Ovary (tissue), 9 donors: Measurements from ENCODE around the gene PCDHGC5. TPM values are rescaled to one million over a fixed set of nuclear protein-coding genes. Genes with fewer than 3 reads are reported as not detected.

ENCODE experiments used
- DNase-seq, 5 donors: peaks; one replicate each; pipeline ENCODE4 v3.0.0-alpha.2; 2019 to 2020
- H3K27ac ChIP-seq, 2 donors: fragments of 200-600 bp; one replicate each; pipeline versions ENCODE4 v1.5.1 to v1.8.0; 2019 to 2022
- H3K27me3 ChIP-seq: fragments of 200-600 bp; one replicate; pipeline ENCODE4 v1.8.0; 2022
- H3K36me3 ChIP-seq: fragments of 200-600 bp; sonication (generic); one replicate; pipeline ENCODE4 v1.5.1; 2019
- H3K4me1 ChIP-seq: one replicate; pipeline ENCODE4 v1.8.1; 2013; ENCODE audit warnings: mild to moderate bottlenecking, moderate library complexity; ENCODE audit not compliant: insufficient read depth
- H3K4me3 ChIP-seq: fragments of 200-600 bp; sonication (generic); one replicate; pipeline ENCODE4 v1.5.1; 2017
- H3K9me3 ChIP-seq, 2 donors: fragments of 200-600 bp in 1 of 2; sonication (generic) in 1 of 2; one replicate each; pipeline versions ENCODE4 v1.5.1 to v1.8.1; 2013 to 2019; ENCODE audit warnings: mild to moderate bottlenecking in 1 of 2, moderate library complexity in 1 of 2
- EP300 ChIP-seq: sonication (generic); formaldehyde crosslinking; IDR thresholded peaks from one replicate; pipeline ENCODE4 v1.6.1; 2017; ENCODE audit warnings: antibody characterized with exemption
- POLR2A ChIP-seq: fragments of 450-650 bp; IDR thresholded peaks from one replicate; pipeline ENCODE4 v1.6.1; 2017; ENCODE audit warnings: antibody characterized with exemption, mild to moderate bottlenecking, moderate library complexity
- WGBS, 3 donors: extraction: QIAGEN DNeasy Blood & Tissue Kit in 1 of 3; methylation state at CpG; one replicate each; pipeline versions ENCODE4 v1.1.5 to v1.1.7; 2013 to 2017; 5-methylcytosine and 5-hydroxymethylcytosine counted together
- intact Hi-C, 4 donors: fragments of 100-400 bp; cut with DNase I; formaldehyde crosslinking; loops; one replicate each; pipeline versions ENCODE4 v1.11.0 to v1.15.1; 2022 to 2023
- polyA plus RNA-seq, 2 donors: library from polyadenylated mRNA; stranded (reverse); fragments of 200-250 nt in 1 of 2; fragments of 350-450 nt in 1 of 2; fragmentation: Illumina TruSeq in 1 of 2; extraction: RNeasy Lipid Tissue Mini Kit (QIAGEN cat#74804) in 1 of 2; gene quantifications; one replicate each; pipeline ENCODE4 v1.2.3, GENCODE V29; 2013 to 2014
- total RNA-seq, 7 donors: library from RNA; depleted of rRNA in 2 of 7; stranded (reverse); fragments of >200 nt in 2 of 7; fragmentation: NEBNext Ultra II Directional in 3 of 7; extraction: Animal tissue kit (Norgen Biotek cat#: 25700) in 3 of 7; gene quantifications; one replicate each; pipeline versions ENCODE4 v1.1.0 to v1.2.4, GENCODE V29; 2016 to 2023
- TF ChIP-seq, protein P1 (sequence below), 3 donors: fragments of 450-650 bp in 2 of 3; fragments of 200-600 bp in 1 of 3; IDR thresholded peaks; one replicate each; pipeline versions ENCODE4 v1.5.1 to v1.8.0; 2016 to 2022; ENCODE audit warnings: antibody characterized with exemption in 3 of 3, mild to moderate bottlenecking in 1 of 3
- donor health status: DM: no; HTN: no; CAD: no; lungs with moderate emphysema.
- donor health status: DM: no; HTN: no; CAD: no.
- donor health status: Bipolar disorder and iron deficiency.
- donor health status: DM: yes; HTN: yes; CAD: no.
- donor health status: DM: no; HTN: no; CAD: no.
- donor health status: DM: yes; HTN: yes; CAD: no.

Gene PCDHGC5
- total and polyA plus RNA-seq, 9 donors: 0.19 to 3.5 (median 1.8) TPM

DNA sequence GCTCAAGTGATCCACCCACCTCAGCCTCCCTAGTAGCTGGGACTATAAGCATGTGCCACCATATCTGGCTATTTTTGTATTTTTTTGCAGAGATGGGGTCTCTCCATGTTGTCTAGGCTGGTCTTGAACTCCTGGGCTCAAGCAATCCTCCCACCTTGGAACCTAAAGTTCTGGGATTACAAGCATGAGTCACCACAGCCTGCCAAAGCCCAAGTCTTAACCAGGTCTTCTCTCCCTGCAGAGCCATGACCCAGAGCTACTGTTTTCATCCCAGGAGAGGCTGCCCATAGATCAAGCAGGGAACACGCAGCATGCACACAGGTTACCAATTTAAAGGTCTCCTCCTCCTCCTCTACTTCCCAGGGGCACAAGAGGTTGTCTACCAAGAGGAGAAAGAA lies 29.7 kb downstream of the PCDHGC5 start:
- no peak overlapping the region for H3K4me3 ChIP-seq
- TF ChIP-seq EP300 (no peak), POLR2A (no peak)
- TF ChIP-seq, protein P1, sequence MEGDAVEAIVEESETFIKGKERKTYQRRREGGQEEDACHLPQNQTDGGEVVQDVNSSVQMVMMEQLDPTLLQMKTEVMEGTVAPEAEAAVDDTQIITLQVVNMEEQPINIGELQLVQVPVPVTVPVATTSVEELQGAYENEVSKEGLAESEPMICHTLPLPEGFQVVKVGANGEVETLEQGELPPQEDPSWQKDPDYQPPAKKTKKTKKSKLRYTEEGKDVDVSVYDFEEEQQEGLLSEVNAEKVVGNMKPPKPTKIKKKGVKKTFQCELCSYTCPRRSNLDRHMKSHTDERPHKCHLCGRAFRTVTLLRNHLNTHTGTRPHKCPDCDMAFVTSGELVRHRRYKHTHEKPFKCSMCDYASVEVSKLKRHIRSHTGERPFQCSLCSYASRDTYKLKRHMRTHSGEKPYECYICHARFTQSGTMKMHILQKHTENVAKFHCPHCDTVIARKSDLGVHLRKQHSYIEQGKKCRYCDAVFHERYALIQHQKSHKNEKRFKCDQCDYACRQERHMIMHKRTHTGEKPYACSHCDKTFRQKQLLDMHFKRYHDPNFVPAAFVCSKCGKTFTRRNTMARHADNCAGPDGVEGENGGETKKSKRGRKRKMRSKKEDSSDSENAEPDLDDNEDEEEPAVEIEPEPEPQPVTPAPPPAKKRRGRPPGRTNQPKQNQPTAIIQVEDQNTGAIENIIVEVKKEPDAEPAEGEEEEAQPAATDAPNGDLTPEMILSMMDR (IDR thresholded peaks at IDR 0.05): no peak
- DNase-seq: no peak
- H3K36me3 ChIP-seq: no peaks in the 10 kb centered on the region
- no peaks in the 10 kb centered on the region for H3K9me3 ChIP-seq
- 92 to 100% (median 100%) methylated on average over 1 of the region's 1 CpG for WGBS, 3 donors
- no peaks in the 10 kb centered on the region for H3K27me3 ChIP-seq
- intact Hi-C loops: loop anchor here in 1 of 4 donors (5.0 kb wide), 1 partner anchor 39 kb away; no protein-coding TSS in a partner anchor
- no peak overlapping the region for H3K27ac ChIP-seq
- H3K4me1 ChIP-seq: peaks cover 6% of the 10 kb centered on the region

DNA sequence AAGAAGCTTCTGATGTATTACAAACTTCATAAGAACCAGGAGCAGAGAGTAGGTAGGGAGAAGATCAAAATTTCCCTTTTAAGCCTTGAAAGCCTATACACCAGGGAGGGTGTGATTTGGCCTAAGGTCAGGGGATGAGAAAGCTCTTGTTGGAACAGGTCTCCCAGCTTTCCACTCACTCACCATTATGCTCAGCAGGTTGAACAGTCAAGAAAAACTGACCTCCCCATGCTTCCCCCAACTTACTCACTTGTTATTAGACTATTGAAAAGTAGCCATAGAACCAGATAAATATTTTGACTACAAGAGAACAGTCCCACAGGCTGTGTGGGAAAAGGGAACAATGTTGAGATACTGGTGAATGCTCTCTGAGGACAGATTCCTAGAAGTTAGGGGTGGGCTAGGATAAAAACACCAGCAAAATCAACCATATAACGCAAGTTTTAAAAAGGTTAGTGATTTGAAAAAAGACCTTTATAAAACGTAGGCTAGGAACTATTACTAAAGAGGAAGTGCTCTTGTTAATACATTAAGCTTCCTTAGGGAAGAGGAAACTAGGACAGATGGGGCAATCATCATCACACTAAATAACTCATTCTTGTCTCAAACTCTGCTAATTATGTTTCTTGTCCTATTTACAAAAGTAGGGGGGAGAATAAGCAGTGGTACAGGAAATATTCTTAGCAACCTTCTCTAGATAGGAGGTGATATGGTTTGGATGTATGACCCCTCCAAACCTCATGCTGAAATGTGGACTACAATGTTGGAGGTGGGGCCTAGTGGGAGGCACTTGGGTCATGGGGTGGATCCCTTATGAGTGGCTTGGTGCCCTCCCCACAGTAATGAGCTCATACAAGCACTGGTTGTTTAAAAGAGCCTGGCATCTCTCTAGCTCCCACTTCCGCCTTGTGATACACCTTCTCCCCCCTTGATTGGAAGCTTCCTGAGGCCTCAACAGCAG lies 31.0 kb downstream of the PCDHGC5 start:
- Histone ChIP-seq H3K36me3 (no peaks in the 10 kb centered on the region), H3K27me3 (no peaks in the 10 kb centered on the region), H3K27ac (no peak overlapping the region), H3K9me3 (no peaks in the 10 kb centered on the region), H3K4me3 (no peak overlapping the region), H3K4me1 (peaks cover 2% of the 10 kb centered on the region)
- WGBS, 3 donors: 60 to 80% (median 71%) methylated on average over 3 of the region's 3 CpGs
- TF ChIP-seq EP300 (no peak), POLR2A (no peak)
- TF ChIP-seq, protein P1 (IDR thresholded peaks at IDR 0.05): no peak
- no peak for DNase-seq
- intact Hi-C loops: loop anchor here in 2 of 4 donors (5.0 to 10.0 kb wide), 2 partner anchors 37 to 105 kb away; partner anchors contain the start of genes PCDHGA10 (in 1 of the 2) and PCDHGB7 (in 1 of the 2)

DNA sequence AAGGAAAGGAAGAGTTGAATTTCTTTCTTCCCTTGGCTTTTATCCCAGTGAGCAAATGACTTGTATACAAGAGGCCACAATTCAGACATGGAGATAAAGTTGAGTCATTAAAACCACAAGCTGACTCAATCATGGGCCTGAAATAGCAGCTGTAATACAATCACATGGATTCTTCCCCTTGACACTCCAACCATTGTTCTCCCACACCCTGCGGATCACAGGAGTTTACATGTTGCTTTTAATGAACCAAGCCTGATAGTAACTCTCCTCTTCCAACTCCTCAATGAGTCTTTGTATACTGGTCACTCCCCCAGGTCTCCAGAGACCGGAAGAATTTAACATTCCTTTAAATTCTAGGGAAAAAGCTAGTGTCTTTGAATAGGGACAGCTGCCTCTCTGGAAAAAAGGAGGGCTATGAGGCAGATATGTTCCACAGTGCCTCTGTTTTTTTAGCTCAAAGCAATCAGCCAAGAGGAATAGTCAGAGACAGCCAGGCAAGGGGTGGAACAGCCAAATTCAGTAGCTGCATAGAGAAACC lies 32.4 kb downstream of the PCDHGC5 start:
- intact Hi-C loops: loop anchor here in 1 of 4 donors (10.0 kb wide), 1 partner anchor 107 kb away; the partner anchor contains the start of genes PCDHGA10 and PCDHGB7

DNA sequence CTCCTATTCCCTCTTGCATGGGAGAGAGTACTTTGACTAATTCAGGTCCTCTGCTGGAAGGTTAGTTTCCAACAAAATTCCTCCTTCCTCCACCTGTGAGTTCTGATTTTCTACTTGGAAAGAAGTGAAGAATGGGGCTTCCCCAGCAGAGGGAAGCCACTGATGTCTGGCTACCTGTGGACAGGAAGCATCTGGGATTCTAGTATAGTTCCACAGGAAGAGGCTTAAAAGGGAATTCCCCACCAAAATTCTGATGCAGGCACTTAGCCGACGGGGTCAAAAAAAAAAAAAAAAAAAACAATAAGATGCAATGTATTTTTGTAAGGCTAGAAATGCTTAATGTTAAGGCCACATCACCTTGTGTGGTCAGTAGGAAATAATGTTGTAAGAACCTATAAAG lies 33.4 kb downstream of the PCDHGC5 start:
- 43 to 58% (median 43%) methylated on average over 2 of the region's 2 CpGs for WGBS, 3 donors
- intact Hi-C loops: loop anchor here in 1 of 4 donors (10.0 kb wide), 1 partner anchor 108 kb away; the partner anchor contains the start of genes PCDHGA10 and PCDHGB7
- Histone ChIP-seq H3K4me3 (no peak overlapping the region), H3K9me3 (no peaks in the 10 kb centered on the region), H3K27ac (no peak overlapping the region), H3K4me1 (no peaks in the 10 kb centered on the region), H3K27me3 (no peaks in the 10 kb centered on the region), H3K36me3 (no peaks in the 10 kb centered on the region)
- TF ChIP-seq, protein P1 (IDR thresholded peaks at IDR 0.05): no peak
- no peak for TF ChIP-seq EP300
- TF ChIP-seq POLR2A: no peak
- DNase-seq: no peak

More for the DNA sequence above, 32.4 kb downstream of the PCDHGC5 start:
- Histone ChIP-seq H3K4me3 (no peak overlapping the region), H3K27me3 (no peaks in the 10 kb centered on the region), H3K36me3 (no peaks in the 10 kb centered on the region), H3K4me1 (no peaks in the 10 kb centered on the region), H3K9me3 (no peaks in the 10 kb centered on the region), H3K27ac (no peak overlapping the region)
- WGBS, 3 donors: 0 to 14% (median 10%) methylated on average over 2 of the region's 2 CpGs
- DNase-seq: no peak
- TF ChIP-seq, protein P1 (IDR thresholded peaks at IDR 0.05): no peak
- TF ChIP-seq POLR2A: no peak
- TF ChIP-seq EP300: no peak
